Liver (tissue), 2 donors: ENCODE data around the gene ERBIN.

ENCODE experiments used
- RAD21 ChIP-seq, 2 donors: IDR thresholded peaks; 2 replicates each; pipeline ENCODE4 v1.6.1; 2016; ENCODE audit warnings: antibody characterized with exemption in 2 of 2, mild to moderate bottlenecking in 2 of 2
- TAF1 ChIP-seq: conservative IDR thresholded peaks from 2 replicates; pipeline ENCODE4 v1.6.1; 2016; ENCODE audit warnings: antibody characterized with exemption, mild to moderate bottlenecking
- donor health status: healthy.

GRCh38 chr5:66004216-66004615 lies 77.8 kb downstream of the ERBIN start:
- TF ChIP-seq TAF1 (no peak), RAD21 (IDR thresholded peaks at IDR 0.05) (no peak)
